ENCODE results near the gene PALLD. TPM values are rescaled to one million over a fixed set of nuclear protein-coding genes. Genes with fewer than 3 reads are reported as not detected.

Gene PALLD
- total and polyA plus RNA-seq, 2 of the 8 experiments (the other 6 are each of a cell fraction or from before 2014, with no cell fraction given), result 10.5 to 25.0 TPM

DNA sequence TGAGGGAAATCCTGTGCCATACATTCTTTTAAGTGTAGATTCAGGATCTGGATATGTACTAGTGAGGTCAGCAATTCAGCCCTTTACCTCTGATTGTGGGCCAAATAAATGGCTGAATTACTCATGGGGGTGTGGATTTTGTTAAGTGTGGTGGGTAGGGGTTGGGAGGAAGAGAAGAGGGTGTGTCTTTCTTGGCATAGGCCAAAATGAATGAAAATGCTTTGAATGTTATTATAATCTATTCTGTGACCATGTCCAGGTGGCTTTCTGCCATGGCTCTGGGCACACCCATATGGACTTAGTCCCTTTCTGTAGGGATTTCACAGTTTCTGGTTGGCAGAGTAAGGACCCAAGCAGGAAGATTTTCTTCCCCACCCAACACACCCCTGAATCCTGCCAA lies 268.9 kb downstream of the PALLD start:
- no peak overlapping the region for H3K4me3 ChIP-seq (ENCODE audit: extremely low read depth in 1 of 4, insufficient read depth in 2 of 4, low read depth in 3 of 4, low read length in 4 of 4)
- H3K4ac ChIP-seq (replicated peaks; ENCODE audit: insufficient read length, low read depth, low read length), result no peak overlapping the region
- no peak overlapping the region for H2AK5ac ChIP-seq (ENCODE audit: low read depth, low read length)
- H3K36me3 ChIP-seq (ENCODE audit: control insufficient read depth in 2 of 4, insufficient read depth in 4 of 4, low read length in 3 of 4), result no peaks in the 10 kb centered on the region
- CTCF ChIA-PET (ENCODE audit: partially characterized antibody), result interaction anchor here (1.3 to 1.8 kb wide), 3 partner anchors 13 to 31 kb away, joined by 3 to 6 read pairs (median 6); no protein-coding TSS in a partner anchor
- H3K79me2 ChIP-seq (ENCODE audit: control insufficient read depth in 1 of 2, insufficient read depth in 2 of 2, low read length in 2 of 2), result no peaks in the 10 kb centered on the region
- no peak overlapping the region for H3K27ac ChIP-seq (ENCODE audit: low read depth, low read length)
- no peak overlapping the region for H3K56ac ChIP-seq (replicated peaks; ENCODE audit: insufficient read length, low read depth, low read length)
- H3K79me1 ChIP-seq (ENCODE audit: low read depth, low read length), result no peaks in the 10 kb centered on the region
- H2BK12ac ChIP-seq (ENCODE audit: low read depth, low read length), result no peak overlapping the region
- H2BK15ac ChIP-seq (ENCODE audit: low read length), result no peak overlapping the region
- H4K5ac ChIP-seq (ENCODE audit: insufficient read length, low read depth, low read length), result no peak overlapping the region
- no peaks in the 10 kb centered on the region for H3K4me1 ChIP-seq (replicated peaks in 1 of 4; ENCODE audit: control insufficient read depth in 3 of 4, insufficient read depth in 4 of 4, low read length in 3 of 4)
- no peak overlapping the region for H2BK5ac ChIP-seq (ENCODE audit: low read depth, low read length)
- no peak overlapping the region for H4K8ac ChIP-seq (ENCODE audit: extremely low read depth, insufficient read depth, low read length)
- H2BK20ac ChIP-seq (ENCODE audit: low read length), result no peak overlapping the region
- no peak for TF ChIP-seq KDM1A (IDR thresholded peaks at IDR 0.05; ENCODE audit: borderline replicate concordance, low read length)
- no peak for TF ChIP-seq RFX5 (IDR thresholded peaks at IDR 0.05; ENCODE audit: borderline replicate concordance, low read depth, low read length)
- TF ChIP-seq ASH2L (IDR thresholded peaks at IDR 0.05; ENCODE audit: low read length), result no peak
- no peak for TF ChIP-seq PHF8 (conservative IDR thresholded peaks at IDR 0.05; ENCODE audit: low read depth, low read length)
- no peak for TF ChIP-seq CHD1 (IDR thresholded peaks at IDR 0.05; ENCODE audit: low read depth, low read length)
- TF ChIP-seq TCF12 (IDR thresholded peaks at IDR 0.05; ENCODE audit: low read depth, low read length), result no peak
- TF ChIP-seq TEAD4 (IDR thresholded peaks at IDR 0.05; ENCODE audit: low read depth, low read length), result no peak
- no peak for TF ChIP-seq ZNF274 (IDR thresholded peaks at IDR 0.05; ENCODE audit: borderline replicate concordance, extremely low read depth, low read length)
- no peak for TF ChIP-seq BRCA1 (IDR thresholded peaks at IDR 0.05; ENCODE audit: low read depth, low read length)
- no peak for TF ChIP-seq TBP (IDR thresholded peaks at IDR 0.05; ENCODE audit: low read depth, low read length)
- TF ChIP-seq NANOG (IDR thresholded peaks at IDR 0.05; ENCODE audit: insufficient read depth, low read depth, low read length, poor library complexity, severe bottlenecking), result no peak
- no peak for TF ChIP-seq POLR2A (IDR thresholded peaks at IDR 0.05; ENCODE audit: control extremely low read depth in 1 of 2, low read depth in 2 of 2, low read length in 2 of 2)
- TF ChIP-seq, protein P1, sequence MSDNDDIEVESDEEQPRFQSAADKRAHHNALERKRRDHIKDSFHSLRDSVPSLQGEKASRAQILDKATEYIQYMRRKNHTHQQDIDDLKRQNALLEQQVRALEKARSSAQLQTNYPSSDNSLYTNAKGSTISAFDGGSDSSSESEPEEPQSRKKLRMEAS (IDR thresholded peaks at IDR 0.05), result no peak
- H2AFZ ChIP-seq (ENCODE audit: low read length), result no peak overlapping the region
- H2BK120ac ChIP-seq (replicated peaks; ENCODE audit: low read depth, low read length), result no peak overlapping the region
- H3K18ac ChIP-seq (ENCODE audit: extremely low read depth, low read length), result no peak overlapping the region
- H3K27me3 ChIP-seq (replicated peaks in 1 of 4; ENCODE audit: control insufficient read depth in 3 of 4, extremely low read depth in 1 of 4, insufficient read depth in 3 of 4, low read length in 3 of 4), result no peaks in the 10 kb centered on the region
- no peak overlapping the region for H3K9ac ChIP-seq (replicated peaks in 1 of 4; ENCODE audit: extremely low read depth in 1 of 4, low read depth in 3 of 4, low read length in 3 of 4)
- H3K9me3 ChIP-seq (ENCODE audit: insufficient read depth in 2 of 2, low read depth in 1 of 2, low read length in 1 of 2), result no peaks in the 10 kb centered on the region
- H4K91ac ChIP-seq (replicated peaks; ENCODE audit: insufficient read length, low read length), result no peak overlapping the region
- H3K4me2 ChIP-seq (ENCODE audit: insufficient read depth in 1 of 2, low read depth in 2 of 2, low read length in 2 of 2), result no peak overlapping the region
- no peak overlapping the region for H3K14ac ChIP-seq (ENCODE audit: insufficient read length)
- POLR2A ChIA-PET (ENCODE audit: partially characterized antibody), result no interaction called here
- no peaks in the 10 kb centered on the region for H4K20me1 ChIP-seq (replicated peaks in 1 of 2; ENCODE audit: control insufficient read depth in 1 of 2, insufficient read depth in 2 of 2, low read length in 2 of 2)
- no peak for FAIRE-seq
- H3K23ac ChIP-seq (ENCODE audit: insufficient read length), result no peak overlapping the region
- no peaks in the 10 kb centered on the region for H3K23me2 ChIP-seq (ENCODE audit: low read depth, low read length)
- DNase-seq (ENCODE audit: low read depth in 1 of 2, low spot score in 2 of 2), result no peak

Measured in H1 (cell line).